Loucy (cell line): ENCODE results near the gene SPECC1.

Experiments
- CTCF ChIP-seq: fragments of 200-600 bp; sonication (generic); conservative IDR thresholded peaks from 2 replicates; pipeline ENCODE4 v1.5.1; 2014; ENCODE audit warnings: mild to moderate bottlenecking, antibody characterized with exemption, low read length
- EZH2phosphoT487 ChIP-seq: fragments of 200-600 bp; IDR thresholded peaks from 2 replicates; pipeline ENCODE4 v1.6.1; 2018; ENCODE audit warnings: antibody characterized with exemption, mild to moderate bottlenecking, moderate library complexity, borderline replicate concordance

- no peak for TF ChIP-seq CTCF
- TF ChIP-seq EZH2phosphoT487: no peak
Observed at GRCh38 chr17:20074001-20074400, 64.8 kb downstream of the SPECC1 start.
